Left ventricle myocardium inferior (tissue), 1 donor: ENCODE measurements around the gene SLC13A1. TPM values are rescaled to one million over a fixed set of nuclear protein-coding genes. Genes with fewer than 3 reads are reported as not detected.

Source experiments
- DNase-seq: peaks from one replicate; pipeline ENCODE4 v3.0.0-alpha.2; 2020
- H3K27ac ChIP-seq: fragments of 200-600 bp; replicated peaks from 2 replicates; pipeline ENCODE4 v1.8.0; 2021
- H3K27me3 ChIP-seq: fragments of 200-600 bp; 2 replicates; pipeline ENCODE4 v1.8.0; 2021; ENCODE audit warnings: low read depth
- H3K36me3 ChIP-seq: fragments of 200-600 bp; 2 replicates; pipeline ENCODE4 v1.8.0; 2021
- H3K4me1 ChIP-seq: fragments of 200-600 bp; 2 replicates; pipeline ENCODE4 v1.8.0; 2021
- H3K4me3 ChIP-seq: fragments of 200-600 bp; 2 replicates; pipeline ENCODE4 v1.8.0; 2021; ENCODE audit warnings: mild to moderate bottlenecking, moderate library complexity
- H3K9me3 ChIP-seq: fragments of 200-600 bp; replicated peaks from 2 replicates; pipeline ENCODE4 v1.8.0; 2021
- CTCF ChIP-seq: fragments of 200-600 bp; IDR thresholded peaks from 2 replicates; pipeline ENCODE4 v1.8.0; 2021; ENCODE audit warnings: antibody characterized with exemption, mild to moderate bottlenecking, borderline replicate concordance
- intact Hi-C: fragments of 100-400 bp; cut with micrococcal nuclease; formaldehyde crosslinking; loops from one replicate; pipeline ENCODE4 v1.11.0; 2022
- total RNA-seq: library from RNA; stranded (reverse); fragmentation: NEBNext Ultra II Directional; extraction: Animal tissue kit (Norgen Biotek cat#: 25700); gene quantifications from one replicate; pipeline ENCODE4 v1.2.1, GENCODE V29; 2021
- donor health status: DM: no; HTN: yes; CAD: no; lungs with severe emphysema.

Gene SLC13A1
- total RNA-seq, 1 donor from 2014 or later, result not detected

GRCh38 chr7:123154231-123154860, 45.4 kb downstream of the SLC13A1 start:
- no peaks in the 10 kb centered on the region for H3K36me3 ChIP-seq
- no peaks in the 10 kb centered on the region for H3K27me3 ChIP-seq
- no peaks in the 10 kb centered on the region for H3K9me3 ChIP-seq
- peaks cover 3% of the 10 kb centered on the region for H3K4me1 ChIP-seq
- intact Hi-C loops, result loop anchor here (5.0 kb wide), 1 partner anchor 267 kb away; the partner anchor contains the start of gene CADPS2
- no peak overlapping the region for H3K4me3 ChIP-seq
- peak; percentile 28 for DNase-seq
- TF ChIP-seq CTCF, result peak; percentile 88
- no peak overlapping the region for H3K27ac ChIP-seq

- TF ChIP-seq CTCF, result no peak
- Histone ChIP-seq H3K27ac (no peak overlapping the region), H3K36me3 (no peaks in the 10 kb centered on the region), H3K4me1 (peaks cover 3% of the 10 kb centered on the region), H3K27me3 (no peaks in the 10 kb centered on the region), H3K4me3 (no peak overlapping the region), H3K9me3 (no peaks in the 10 kb centered on the region)
- DNase-seq, result no peak
- intact Hi-C loops, result loop anchor here (5.0 kb wide), 1 partner anchor 264 kb away; the partner anchor contains the start of gene CADPS2
These were observed 48.3 kb downstream of the SLC13A1 start for GRCh38 chr7:123151443-123151842.

GRCh38 chr7:123148813-123149212, 51.0 kb downstream of the SLC13A1 start:
- peak; percentile 10 for TF ChIP-seq CTCF
- H3K27me3 ChIP-seq, result peaks cover 3% of the 10 kb centered on the region
- no peak for DNase-seq
- no peaks in the 10 kb centered on the region for H3K9me3 ChIP-seq
- H3K36me3 ChIP-seq, result no peaks in the 10 kb centered on the region
- H3K4me1 ChIP-seq, result no peaks in the 10 kb centered on the region
- no peak overlapping the region for H3K4me3 ChIP-seq
- intact Hi-C loops, result no loop called here
- no peak overlapping the region for H3K27ac ChIP-seq

GRCh38 chr7:123143252-123144006, 56.3 kb downstream of the SLC13A1 start:
- no peak overlapping the region for H3K4me3 ChIP-seq
- TF ChIP-seq CTCF, result no peak
- intact Hi-C loops, result no loop called here

GRCh38 chr7:123140561-123140960, 59.2 kb downstream of the SLC13A1 start:
- intact Hi-C loops, result no loop called here

More at GRCh38 chr7:123143252-123144006, 56.3 kb downstream of the SLC13A1 start:
- Histone ChIP-seq H3K27ac (no peak overlapping the region), H3K4me1 (no peaks in the 10 kb centered on the region), H3K36me3 (no peaks in the 10 kb centered on the region), H3K27me3 (peaks cover 16% of the 10 kb centered on the region), H3K9me3 (no peaks in the 10 kb centered on the region)
- DNase-seq, result no peak

More at GRCh38 chr7:123140561-123140960, 59.2 kb downstream of the SLC13A1 start:
- no peak overlapping the region for H3K4me3 ChIP-seq
- H3K36me3 ChIP-seq, result no peaks in the 10 kb centered on the region
- H3K9me3 ChIP-seq, result no peaks in the 10 kb centered on the region
- no peak overlapping the region for H3K27ac ChIP-seq
- DNase-seq, result no peak
- peaks cover 16% of the 10 kb centered on the region for H3K27me3 ChIP-seq
- TF ChIP-seq CTCF, result no peak
- H3K4me1 ChIP-seq, result no peaks in the 10 kb centered on the region
